Activated CD4-positive, alpha-beta T cell treated with anti-CD3 and anti-CD28 coated beads, Interleukin-2, amount 50 U/mL, for 16 hours (primary cell): Measurements from ENCODE around the gene LGALS7B.
"Not testable (repeated sequence)": the region's sequence is repeated elsewhere in the genome, so short reads cannot be mapped to it uniquely, and the experiment has no call there.

ENCODE experiments used
- DNase-seq: peaks from one replicate; pipeline ENCODE4 v3.0.0-alpha.2; 2020

Gene LGALS7B

DNA sequence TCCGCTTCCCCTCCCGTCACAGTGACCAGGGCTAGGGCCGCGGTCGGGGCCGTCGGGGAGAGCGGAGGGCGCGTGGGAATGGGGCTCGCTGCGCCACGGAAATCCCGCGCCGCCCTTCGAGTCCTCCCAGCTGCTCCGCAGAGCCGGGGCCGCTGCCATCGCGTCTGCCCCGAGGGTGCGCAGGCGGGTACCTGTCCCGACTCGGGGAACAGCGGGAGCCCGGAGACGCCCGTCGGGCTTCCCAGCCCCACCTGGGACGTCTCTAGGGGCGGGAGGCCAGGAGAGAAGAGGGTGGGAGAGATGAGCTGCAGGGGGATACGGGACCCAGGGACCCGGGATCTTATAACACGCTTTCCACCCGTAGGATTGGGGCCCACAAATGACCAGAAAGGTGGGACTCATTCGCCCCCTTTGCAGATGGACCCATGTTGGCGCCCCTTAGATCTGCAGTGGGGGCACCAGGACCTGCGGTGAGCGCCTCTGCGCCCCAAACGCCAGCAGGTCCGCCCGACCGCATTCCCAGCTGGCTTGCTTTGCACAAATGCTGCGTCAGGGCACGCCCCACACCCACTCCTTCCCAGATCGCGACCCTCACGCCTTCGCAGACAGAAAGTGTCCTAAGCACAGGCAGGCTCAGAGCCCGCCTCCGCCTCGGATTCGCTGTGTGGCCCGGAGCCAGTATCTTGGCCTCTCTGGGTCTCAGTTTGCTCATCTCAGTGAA is 18.6 kb upstream of the LGALS7B start:
- not testable (repeated sequence) for DNase-seq

DNA sequence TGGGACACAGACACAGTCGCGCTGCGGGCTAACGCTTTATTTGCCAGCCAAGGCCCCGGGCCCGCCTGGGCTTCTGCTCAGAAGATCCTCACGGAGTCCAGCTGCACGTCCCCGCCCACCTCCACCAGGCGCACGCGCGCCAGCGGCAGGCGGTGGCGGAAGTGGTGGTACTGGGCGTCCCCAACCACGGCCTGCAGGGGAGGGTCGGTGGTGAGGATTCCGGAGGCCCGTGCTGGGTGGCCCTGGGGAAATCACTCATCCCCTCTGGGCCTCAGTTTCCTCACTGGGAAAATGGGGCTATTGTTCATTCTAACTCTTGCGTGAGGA is 18.1 kb upstream of the LGALS7B start:
- DNase-seq = not testable (repeated sequence)

DNA sequence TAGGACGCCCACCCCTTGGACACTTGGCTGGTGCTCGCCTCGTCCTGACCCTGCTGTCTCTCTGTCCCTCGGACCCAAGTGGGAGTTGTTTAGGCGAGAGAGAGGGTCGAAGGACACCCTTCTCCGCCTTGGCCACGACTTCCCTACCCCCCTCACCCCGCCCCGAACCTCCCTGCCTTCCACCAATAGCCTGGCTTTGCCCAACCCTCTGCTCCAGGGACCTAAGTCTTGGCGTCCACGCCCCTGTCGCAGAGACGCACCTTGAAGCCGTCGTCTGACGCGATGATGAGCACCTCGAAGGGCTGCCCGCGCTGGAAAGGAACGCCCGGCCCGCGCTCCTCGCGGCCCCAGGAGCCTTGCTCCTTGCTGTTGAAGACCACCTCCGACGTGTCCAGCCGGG is 17.4 kb upstream of the LGALS7B start:
- DNase-seq = not testable (repeated sequence)

DNA sequence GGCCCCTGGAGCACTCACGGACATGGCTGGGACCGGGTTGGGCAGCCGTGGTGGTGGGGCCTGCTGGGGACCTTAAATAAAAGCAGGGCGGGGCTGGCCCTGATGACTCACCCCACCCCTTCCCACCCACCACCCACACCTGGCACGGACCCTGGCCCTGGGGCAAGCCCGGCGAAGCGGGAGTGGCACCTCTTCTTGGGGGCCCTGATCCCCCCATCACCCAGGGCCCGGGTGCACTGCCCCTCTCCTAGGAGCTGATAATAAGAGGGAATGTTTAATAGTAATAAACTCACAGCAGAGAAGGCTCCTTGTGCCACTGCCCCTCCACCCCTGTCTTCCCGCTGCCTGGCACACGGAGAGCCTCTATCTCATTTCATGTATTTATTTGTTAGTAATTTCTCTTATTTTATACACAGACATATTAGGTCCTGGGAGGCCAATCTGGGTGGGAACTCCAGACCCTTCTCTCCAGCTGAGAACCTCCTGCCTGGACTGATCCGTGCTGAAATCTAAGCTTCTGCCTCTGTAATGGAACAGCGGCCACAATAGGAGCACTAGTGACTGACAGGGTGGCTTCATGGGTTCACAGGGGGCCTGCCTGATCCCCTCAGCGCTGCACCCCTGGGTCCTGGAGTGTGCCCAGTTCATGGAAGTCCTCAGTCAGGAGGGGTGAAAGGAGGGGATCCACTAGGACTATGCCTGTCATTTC is 15.4 kb upstream of the LGALS7B start, which contains the start of gene LGALS7:
Gene LGALS7 (minus strand): TSS at position 49 of the 709 bp plus-strand sequence. CDS start 25 bp downstream, at position 24.
- no peak for DNase-seq

DNA sequence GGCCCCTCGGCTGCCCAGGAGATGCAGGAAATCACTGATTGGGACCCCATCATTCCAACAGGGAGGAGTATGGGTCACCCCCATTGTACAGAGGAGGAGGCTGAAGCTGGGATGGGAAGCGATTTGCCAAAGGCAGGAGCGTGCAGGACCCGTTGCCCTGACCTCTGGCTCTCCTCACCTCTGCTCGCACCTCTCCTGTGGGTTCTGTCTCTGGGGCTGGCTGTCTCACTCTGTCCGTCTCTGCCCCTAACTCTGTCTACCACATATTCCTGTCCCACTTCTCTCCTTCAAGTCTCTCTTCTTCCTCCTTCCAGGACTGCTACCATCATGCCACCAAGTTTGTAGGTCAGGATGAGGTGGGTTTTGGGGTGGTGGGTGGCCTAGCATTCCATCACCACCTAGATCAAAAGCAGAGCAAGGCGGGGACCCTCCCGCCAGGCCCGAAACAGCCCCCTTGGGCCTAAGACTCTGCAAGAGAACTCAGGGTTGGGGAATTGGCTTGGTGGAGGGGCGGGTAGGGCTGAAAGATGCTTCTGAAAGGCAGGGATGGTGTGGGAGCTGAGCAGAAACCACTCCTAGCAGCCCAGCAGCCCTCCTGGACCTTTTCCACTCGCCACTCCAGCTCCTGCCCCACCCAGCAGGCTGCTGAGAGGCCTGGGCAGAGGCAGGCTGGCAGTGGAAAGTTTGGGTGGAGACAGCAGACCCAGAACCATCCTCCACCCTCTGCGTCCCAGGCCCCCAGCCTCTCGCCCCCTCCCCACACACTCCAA is 14.6 kb upstream of the LGALS7B start:
- DNase-seq = no peak

DNA sequence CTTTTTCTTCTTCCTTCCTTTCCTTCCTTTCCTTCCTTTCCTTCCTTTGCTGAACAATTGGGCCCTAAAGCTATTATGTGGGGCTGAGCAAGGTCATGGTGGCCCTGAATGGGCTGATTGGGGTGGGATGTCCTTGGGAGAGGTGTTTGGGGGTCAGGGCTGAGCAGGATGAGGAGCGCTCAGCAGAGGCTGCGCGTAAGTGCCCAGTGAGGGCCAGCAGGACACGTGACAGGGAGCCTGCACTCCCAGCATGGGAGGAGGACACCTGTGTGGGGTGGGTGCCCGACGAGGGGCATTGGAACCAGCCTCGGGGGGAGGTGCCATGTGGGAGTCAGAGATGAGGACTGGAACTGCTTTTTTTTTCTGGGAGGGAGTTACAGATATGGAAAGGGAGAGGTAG is 10.3 kb upstream of the LGALS7B start:
- DNase-seq = no peak

DNA sequence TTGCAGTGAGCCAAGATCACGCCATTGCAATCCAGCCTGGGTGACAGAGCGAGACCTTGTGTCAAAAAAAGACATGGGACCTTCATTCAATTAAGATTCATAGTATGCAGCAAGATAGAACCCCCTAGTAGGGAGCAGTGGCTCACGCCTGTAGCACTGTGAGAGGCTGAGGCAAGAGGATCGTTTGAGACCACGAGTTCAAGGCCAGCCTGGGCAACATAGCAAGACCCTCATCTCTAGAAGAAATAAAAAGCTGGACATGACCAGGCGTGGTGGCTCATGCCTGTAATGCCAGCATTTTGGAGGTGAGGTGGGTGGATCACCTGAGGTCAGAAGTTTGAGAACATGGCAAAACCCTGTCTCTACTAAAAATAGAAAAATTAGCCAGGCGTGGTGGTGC is 8.6 kb upstream of the LGALS7B start:
- DNase-seq = no peak

DNA sequence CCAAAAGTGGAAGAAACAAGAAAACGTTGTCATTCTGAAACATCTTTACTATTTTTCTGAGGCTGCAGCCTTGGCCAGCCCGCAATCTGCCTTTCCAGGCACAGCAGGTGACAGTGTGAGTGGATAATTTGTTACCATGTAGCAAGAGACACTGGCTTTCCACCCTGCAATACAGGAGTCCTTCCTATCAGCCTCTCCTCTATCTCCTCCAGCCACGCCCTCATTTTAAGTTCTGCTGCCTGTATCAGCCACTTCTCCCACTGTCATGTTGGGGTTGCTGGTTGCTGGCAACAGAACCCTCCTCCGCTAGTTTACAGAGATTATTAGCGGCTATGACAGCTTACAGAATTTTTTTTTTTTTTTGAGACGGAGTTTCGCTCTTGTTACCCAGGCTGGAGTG is 7.9 kb upstream of the LGALS7B start:
- no peak for DNase-seq

DNA sequence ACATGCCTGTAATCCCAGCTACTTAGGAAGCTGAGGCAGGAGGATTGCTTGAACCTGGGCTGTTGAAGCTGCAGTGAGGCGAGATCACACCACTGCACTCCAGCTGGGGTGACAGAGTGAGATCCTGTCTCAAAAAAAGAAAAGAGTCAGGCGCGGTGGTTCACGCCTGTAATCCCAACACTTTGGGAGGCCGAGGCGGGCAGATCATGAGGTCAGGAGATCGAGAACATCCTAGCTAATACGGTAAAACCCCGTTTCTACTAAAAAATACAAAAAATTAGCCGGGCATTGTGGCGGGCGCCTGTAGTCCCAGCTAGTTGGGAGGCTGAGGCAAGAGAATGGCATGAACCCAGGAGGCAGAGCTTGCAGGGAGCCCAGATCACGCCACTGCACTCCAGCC is 6.8 kb upstream of the LGALS7B start:
- DNase-seq = not testable (repeated sequence)

DNA sequence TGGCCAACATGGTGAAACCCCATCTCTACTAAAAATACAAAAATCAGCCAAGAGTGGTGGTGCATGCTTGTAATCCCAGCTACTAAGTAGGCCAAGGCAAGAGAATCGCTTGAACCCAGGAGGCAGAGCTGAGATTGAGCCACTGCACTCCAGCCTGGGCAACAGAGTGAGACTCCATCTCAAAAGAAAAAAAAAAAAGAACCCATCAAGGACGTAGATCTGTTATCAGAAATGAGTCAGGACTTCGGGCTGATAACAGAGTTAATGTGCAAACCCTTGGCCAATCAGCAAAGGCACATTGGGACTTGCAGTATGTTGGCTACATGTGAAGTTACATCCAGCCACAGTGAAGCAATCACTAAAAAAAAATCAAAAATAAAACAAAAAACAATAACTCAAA is 4.8 kb upstream of the LGALS7B start:
- no peak for DNase-seq

DNA sequence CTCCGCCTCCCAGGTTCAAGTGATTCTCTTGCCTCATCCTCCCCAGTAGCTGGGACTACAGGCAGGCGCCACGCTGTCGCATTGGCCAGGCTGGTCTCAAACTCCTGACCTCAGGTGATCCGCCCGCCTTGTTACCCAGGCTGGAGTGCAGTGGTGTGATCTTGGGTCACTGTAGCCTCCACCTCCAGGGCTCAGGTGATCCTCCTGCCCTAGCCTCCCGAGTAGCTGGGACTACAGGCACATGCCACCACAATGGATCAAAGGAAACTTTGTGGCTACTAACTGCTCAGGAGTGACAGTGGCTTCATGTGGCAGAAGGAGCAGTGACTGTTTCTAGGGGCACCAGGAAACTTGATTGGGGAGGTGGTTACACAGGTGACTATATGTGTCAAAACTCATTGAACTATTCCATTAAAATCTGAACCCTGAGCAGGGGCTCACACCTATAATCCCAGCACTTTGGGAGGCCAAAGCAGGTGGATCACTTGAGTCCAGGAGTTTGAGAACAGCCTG is 3.8 kb upstream of the LGALS7B start:
- DNase-seq = no peak

DNA sequence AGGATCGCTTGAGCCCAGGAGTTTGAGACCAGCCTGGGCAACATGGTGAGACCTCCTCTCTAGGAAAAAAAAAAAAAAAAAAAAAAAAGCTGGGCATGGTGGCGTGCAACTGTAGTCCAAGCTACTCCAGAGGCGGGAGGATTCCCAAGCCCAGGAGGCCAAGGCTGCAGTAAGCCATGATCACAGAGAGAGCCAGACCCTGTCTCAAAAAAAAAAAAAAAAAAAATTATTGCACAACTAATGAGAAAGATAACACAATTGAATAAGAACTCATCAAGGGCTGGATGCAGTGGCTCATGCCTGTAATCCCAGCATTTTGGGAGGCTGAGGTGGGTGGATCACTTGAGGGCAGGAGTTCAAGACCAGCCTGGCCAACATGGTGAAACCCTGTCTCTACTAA is 2.9 kb upstream of the LGALS7B start:
- DNase-seq = not testable (repeated sequence)

DNA sequence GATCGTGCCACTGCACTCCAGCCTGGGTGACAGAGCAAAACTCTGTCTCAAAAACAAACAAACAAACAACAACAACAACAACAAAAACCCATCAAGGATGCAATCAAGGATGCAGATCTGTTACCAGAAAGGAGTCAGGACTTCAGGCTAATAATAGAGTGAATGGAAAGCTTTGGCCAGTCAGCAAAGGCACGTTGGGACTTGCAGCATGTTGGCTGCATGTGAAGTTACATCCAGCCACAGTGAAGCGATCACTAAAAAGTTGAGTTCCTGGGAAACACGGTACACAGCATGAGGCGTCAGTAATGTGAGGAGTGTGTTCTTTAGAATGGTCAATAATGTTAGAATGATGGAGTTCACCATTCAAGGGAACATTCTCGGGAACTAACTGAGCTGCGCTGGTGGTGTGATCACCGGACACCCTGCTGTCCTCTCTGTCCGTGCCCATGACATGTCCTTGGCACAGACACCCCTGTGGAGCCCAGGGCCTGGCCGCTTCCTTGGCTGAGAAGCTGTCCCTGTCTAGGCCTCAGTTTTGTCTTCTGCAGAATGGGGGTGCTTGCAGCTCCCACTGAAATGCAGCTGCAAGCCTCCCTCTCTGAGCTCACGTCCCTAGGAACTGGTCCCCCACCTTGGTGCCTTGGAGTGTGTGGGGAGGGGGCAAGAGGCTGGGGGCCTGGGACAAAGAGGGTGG is 2.3 kb upstream of the LGALS7B start:
- DNase-seq = no peak

DNA sequence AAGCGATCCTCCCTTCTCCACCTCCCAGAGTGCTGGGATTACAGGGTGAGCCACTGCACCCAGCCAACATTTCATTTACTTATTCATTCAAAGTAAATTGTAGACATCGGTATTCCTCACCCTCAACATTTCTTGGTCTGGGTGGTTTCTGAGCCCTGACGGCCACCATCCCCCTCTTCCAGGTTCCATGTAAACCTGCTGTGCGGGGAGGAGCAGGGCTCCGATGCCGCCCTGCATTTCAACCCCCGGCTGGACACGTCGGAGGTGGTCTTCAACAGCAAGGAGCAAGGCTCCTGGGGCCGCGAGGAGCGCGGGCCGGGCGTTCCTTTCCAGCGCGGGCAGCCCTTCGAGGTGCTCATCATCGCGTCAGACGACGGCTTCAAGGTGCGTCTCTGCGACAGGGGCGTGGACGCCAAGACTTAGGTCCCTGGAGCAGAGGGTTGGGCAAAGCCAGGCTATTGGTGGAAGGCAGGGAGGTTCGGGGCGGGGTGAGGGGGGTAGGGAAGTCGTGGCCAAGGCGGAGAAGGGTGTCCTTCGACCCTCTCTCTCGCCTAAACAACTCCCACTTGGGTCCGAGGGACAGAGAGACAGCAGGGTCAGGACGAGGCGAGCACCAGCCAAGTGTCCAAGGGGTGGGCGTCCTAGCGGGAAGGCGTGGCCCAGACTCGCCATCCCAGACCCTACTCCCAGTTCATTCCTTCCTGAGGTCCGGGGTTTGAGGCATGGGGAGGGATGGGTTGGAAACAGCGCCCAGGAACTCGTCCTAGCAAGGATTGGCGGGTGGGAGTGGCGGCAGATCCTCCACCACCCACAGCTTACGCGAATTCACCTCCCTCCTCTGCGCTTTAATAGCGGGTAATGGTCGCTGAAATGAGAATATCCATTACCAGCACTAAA is 1.8 kb downstream of the LGALS7B start:
- not testable (repeated sequence) for DNase-seq

DNA sequence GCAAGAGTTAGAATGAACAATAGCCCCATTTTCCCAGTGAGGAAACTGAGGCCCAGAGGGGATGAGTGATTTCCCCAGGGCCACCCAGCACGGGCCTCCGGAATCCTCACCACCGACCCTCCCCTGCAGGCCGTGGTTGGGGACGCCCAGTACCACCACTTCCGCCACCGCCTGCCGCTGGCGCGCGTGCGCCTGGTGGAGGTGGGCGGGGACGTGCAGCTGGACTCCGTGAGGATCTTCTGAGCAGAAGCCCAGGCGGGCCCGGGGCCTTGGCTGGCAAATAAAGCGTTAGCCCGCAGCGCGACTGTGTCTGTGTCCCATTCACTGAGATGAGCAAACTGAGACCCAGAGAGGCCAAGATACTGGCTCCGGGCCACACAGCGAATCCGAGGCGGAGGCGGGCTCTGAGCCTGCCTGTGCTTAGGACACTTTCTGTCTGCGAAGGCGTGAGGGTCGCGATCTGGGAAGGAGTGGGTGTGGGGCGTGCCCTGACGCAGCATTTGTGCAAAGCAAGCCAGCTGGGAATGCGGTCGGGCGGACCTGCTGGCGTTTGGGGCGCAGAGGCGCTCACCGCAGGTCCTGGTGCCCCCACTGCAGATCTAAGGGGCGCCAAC is 2.6 kb downstream of the LGALS7B start:
- DNase-seq = not testable (repeated sequence)

DNA sequence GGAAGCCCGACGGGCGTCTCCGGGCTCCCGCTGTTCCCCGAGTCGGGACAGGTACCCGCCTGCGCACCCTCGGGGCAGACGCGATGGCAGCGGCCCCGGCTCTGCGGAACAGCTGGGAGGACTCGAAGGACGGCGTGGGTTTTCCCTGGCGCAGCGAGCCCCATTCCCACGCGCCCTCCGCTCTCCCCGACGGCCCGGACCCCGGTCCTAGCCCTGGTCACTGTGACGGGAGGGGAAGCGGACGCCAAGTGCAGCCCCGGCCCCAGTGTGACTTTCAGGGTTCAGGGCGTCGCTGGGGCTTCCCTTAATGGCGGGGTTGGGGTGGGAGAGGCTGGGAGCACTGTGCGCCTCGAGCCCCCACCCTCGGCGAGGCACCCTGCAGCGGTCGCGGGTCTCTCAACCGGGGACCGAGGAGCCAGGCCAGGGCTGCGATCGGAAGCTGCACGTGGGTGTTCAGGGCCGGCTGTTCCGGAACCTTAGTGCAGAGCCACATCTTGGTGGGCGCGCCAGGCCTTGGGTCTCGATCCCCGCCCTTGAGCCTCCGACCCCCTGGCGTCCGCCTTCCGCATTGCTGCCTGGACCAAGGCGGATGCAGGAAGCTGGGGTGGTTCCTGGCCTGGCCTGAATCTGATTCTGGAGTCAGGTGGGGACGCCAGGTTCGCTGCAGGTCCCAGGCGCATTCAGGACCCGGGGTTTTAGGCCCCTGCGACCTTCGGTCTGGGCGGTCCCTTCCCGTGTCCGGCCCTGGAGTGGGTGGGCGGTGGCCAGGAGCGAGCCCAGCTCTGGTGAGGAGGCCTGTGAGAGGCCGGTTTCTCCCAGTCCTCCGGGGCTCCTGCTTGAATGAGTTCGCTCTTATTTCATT is 3.5 kb downstream of the LGALS7B start:
- DNase-seq = peak; percentile 18

DNA sequence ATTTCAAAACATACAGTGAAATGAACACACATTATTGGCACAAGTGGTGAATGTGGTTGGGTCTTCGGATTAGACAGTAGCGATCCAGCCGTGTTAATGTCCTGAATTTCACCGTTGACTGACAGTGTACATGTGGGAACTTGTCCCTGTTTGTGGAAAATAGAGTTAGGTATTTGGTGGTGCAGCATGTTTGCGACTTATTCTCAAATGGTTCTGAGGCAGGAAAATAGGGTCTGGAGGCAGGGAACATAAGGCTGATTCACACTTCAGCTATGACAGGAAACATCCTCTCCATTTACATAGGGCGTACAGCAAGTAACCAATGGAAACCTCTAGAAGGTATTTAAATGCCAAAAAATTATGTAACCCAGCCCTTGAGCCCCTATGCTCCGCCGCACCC is 4.2 kb downstream of the LGALS7B start:
- DNase-seq = no peak

DNA sequence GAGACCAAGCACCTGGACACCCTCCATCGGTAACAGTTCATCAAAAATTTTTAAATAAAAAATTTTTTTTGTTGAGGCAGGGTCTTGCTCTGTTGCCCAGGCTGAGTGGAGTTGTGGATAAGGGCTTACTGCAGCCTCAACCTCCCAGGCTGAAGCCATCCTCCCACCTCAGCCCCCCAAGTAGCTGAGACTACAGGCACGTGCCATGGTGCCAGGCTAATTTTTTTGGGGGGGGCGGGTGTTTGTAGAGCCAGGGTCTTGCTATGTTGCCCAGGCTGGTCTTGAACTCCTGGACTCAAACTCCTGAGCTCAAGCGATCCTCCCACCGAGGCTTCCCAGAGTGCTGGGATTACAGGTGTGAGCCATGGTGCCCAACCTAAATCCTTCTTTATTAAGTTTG is 4.7 kb downstream of the LGALS7B start:
- DNase-seq = no peak

DNA sequence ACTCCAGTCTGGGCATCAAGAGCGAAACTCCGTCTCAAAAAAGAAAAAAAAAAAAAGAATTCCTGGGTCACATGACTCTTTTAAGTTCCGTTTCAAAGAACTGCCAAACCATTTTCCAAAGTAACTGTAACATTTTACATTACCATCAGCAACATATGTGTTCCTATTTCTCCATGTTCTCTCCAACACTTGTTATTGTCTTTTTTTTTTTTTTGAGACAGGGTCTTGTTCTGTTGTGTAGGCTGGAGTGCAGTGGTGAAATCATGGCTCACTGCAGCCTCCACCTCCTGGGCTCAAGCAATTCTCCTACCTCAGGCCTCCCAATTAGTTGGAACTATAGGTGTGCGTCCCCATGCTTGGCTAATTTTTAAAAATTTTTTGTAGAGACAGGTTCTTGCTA is 6.5 kb downstream of the LGALS7B start:
- no peak for DNase-seq

DNA sequence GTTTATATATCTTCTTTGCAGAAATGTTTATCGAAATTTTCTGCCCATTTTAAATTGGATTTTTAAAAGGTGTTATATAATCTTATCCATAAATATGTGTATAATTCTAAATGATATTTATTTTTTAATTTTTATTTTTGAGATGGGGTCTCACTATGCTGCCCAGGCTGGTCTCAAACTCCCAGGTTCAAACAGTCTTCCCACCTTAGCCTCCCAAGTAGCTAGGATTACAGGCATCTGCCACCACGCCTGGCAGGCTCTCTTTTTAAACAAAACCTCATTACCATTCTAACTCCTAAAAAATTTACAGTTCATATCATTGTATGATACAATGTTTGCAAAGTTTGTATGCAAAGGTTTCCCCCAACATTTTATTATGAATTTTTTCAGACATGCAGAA is 7.2 kb downstream of the LGALS7B start:
- DNase-seq = no peak
